GM12801 (cell line): Measurements from ENCODE around the gene LRRN4CL.

ENCODE experiments used
- CTCF ChIP-seq: IDR thresholded peaks from one replicate; pipeline ENCODE4 v1.5.1; 2011; ENCODE audit warnings: control low read depth; ENCODE audit not compliant: insufficient read length; ENCODE audit errors: extremely low read depth

Gene LRRN4CL

GRCh38 chr11:62652161-62653006, 36.9 kb downstream of the LRRN4CL start:
- TF ChIP-seq CTCF: no peak

- no peak for TF ChIP-seq CTCF
Observed at GRCh38 chr11:62649486-62649885, 39.8 kb downstream of the LRRN4CL start.

GRCh38 chr11:62648967-62649364, 40.4 kb downstream of the LRRN4CL start:
- TF ChIP-seq CTCF: no peak

- TF ChIP-seq CTCF: no peak
Observed at GRCh38 chr11:62648185-62648966, 41.0 kb downstream of the LRRN4CL start.

- TF ChIP-seq CTCF: no peak
Observed at GRCh38 chr11:62647609-62648005, 41.7 kb downstream of the LRRN4CL start.

- no peak for TF ChIP-seq CTCF
Observed at GRCh38 chr11:62646825-62647608, 42.3 kb downstream of the LRRN4CL start.
